ENCODE data around the gene SPOP.
"Not testable (repeated sequence)": the region's sequence is repeated elsewhere in the genome, so short reads cannot be mapped to it uniquely, and the experiment has no call there.

Gene SPOP

GRCh38 chr17:49572226-49572625, 105.7 kb downstream of the SPOP start:
- DNase-seq (ENCODE audit: low read depth): no peak

- no peak for DNase-seq (ENCODE audit: low read depth)
Observed at GRCh38 chr17:49571764-49572163, 106.1 kb downstream of the SPOP start.

DNA sequence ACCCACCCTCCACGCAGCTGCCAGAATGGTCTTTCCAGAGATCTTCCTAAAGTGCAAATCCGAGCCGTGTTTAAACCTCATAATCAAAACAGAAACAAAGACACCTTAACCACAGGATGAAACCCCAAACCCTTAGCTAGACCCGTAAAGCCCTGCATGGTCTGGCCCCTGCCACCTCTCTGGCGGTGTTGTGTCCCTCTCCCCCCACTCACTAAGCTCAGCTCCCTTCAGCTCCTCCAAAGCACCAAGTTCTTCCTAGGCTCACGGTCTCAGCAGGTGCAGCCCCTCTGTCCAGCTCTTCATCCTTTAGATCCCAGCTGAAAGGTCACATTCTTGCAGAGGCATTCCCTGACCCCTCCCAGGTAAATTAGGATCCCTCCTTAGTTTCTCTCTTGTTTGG, 106.6 kb downstream of the SPOP start:
- DNase-seq (ENCODE audit: low read depth): no peak

GRCh38 chr17:49570540-49571242, 107.2 kb downstream of the SPOP start:
- DNase-seq (ENCODE audit: low read depth): no peak

GRCh38 chr17:49568695-49569047, 109.2 kb downstream of the SPOP start:
- not testable (repeated sequence) for DNase-seq (ENCODE audit: low read depth)

DNA sequence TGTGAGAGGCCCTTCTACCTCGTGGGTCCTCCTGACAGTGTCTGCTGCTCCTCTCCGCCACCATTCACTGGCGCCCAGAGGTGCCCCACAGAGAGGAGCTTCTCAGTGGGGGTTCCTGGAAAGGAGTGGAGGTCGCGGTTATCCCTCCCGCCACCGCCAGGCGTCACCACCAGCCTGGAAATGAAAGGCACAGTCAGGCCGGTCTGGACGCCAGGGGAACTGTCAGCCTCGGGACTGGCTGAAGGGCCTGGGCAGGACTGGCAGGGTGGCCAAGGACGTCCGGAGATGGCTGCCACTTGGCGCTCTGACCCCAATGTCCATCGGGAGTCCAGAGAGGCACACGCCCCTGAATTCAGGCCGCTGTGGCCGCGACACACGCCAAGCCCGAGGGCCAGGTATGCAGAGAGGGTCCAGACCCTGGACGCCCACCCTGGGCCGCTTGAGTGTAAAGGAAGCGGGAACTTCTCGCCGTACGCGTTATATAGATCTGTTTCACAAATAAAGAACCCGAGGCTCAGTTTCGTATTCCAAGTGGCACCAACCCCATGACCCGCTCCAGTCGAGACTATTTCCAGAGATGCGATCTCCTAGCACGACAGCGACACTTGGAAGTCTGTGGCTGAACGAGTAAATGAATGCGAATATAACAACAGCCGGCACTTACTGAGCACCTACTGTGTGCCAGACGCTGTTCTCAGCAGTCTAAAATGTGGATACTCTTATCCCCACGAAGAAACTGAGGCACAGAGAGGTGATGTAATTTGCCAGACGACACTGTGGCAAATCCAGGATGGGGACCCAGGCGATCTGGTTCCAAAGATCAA, 109.8 kb downstream of the SPOP start:
- peak; percentile 82 for DNase-seq (ENCODE audit: low read depth)

DNA sequence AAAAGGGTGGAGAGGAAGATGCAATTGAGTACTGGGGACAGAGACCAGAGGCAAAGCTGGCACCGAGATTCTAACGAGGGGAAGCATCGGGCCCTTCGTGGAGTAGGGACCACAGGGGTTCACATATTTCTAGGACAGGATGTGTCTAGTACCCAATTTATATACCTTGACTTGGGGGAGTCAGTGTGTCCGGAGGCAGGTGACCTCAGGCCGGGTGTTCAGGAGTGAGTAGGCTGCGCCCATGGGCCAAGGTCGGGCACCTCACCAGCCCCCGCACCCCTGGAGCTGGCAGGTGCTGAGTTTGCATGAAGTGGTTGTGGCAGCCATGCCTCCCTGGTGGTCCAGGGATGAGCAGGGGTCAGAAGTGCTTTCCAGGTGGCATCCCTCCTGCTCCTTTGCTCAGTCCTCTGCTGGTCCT, 110.8 kb downstream of the SPOP start:
- DNase-seq (ENCODE audit: low read depth): no peak

- DNase-seq (ENCODE audit: low read depth): no peak
Observed at GRCh38 chr17:49566668-49567071, 111.2 kb downstream of the SPOP start.

- no peak for DNase-seq (ENCODE audit: low read depth)
Observed at GRCh38 chr17:49565948-49566491, 111.9 kb downstream of the SPOP start.

DNA sequence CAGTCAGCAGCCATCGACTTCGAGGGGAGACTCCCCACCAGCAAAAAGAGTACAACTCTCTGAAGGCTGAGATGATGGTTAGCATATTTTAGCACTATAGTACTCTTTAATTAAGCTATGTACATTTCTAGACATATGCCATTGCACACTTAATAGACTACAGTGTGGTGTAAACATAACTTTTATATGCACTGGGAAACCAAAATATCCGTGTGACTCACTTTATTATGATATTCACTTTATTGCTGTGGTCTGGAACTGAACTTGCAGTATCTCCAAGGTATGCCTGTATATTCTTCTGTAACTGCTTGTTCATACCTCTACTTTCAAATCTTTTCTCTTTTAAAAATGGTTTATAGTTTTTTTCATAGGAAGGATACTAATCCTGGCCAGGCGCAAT, 113.3 kb downstream of the SPOP start:
- DNase-seq (ENCODE audit: low read depth): no peak

DNA sequence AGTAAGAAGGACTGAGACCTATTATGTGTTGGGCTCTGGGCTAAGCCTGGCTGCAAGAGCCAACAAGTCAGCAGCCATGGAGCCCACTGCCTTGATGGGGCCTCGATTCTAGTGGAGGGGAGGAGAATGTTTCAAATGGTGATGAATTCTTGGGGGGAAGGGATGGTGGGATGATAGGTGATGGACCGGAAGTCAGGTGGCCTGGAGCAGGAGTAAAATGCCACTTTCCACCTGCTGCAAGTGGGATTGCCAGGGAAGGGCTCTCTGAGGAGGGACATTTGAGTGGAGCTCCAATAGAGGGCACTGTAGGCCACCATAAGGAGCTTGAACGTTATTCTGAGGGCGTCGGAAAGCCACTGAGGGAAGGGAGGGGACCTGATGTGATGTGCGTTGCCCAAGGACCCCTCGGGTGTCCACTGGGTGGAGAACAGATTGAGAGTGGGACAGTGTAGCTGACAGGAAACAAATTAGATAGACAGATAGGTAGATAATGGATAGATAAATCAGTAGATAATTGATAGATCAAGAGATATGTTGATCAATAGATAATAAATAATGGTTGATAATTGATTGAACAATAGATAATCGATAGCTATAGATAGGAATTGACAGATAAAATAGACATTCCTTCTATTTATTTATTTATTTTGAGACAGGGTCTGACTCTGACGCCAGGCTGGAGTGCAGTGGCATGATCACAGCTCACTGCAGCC, 120.4 kb downstream of the SPOP start:
- DNase-seq (ENCODE audit: low read depth): no peak

- peak; percentile 75 for DNase-seq (ENCODE audit: low read depth)
Observed at GRCh38 chr17:49556223-49556943, 121.5 kb downstream of the SPOP start.

GRCh38 chr17:49555495-49556222, 122.2 kb downstream of the SPOP start:
- DNase-seq (ENCODE audit: low read depth): no peak

DNA sequence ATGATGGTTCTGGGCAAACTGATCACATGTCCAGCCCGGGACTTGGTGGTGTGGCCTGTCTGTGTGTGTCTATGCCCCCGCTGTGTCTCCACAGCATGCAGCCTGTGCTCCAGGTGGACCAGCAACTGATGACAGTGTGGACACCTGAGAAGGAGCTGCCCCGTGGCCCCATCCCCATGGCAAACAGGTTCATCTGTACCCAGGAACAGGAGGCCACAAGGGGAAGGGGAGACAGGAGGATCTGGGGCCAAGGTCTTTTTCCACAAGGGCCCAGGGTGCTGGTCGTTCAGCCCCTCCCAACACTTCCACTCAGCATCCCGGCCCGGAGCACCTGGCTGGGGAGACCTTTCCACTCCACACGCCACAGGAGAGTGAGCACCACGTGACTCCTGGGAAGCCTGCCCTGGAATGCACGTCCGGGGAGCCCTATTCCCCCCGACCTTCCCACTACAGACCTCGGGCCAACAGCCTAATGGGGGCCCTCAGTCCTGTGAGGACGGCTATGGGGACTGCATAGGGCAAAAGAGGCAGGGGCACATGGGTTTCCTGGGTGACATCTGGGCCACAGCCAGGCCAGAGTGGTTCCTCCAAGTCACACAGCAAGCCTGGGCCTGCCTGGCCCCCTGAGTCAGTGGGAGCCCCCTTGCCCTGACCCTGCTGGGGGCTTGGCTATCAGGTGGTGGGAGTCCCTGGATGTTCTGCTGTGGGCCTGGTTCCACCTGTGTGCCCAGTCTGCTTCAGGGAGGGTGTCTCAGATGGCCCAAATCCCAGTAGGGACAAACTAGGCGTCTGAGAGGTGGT, 123.0 kb downstream of the SPOP start:
- DNase-seq (ENCODE audit: low read depth): no peak

DNA sequence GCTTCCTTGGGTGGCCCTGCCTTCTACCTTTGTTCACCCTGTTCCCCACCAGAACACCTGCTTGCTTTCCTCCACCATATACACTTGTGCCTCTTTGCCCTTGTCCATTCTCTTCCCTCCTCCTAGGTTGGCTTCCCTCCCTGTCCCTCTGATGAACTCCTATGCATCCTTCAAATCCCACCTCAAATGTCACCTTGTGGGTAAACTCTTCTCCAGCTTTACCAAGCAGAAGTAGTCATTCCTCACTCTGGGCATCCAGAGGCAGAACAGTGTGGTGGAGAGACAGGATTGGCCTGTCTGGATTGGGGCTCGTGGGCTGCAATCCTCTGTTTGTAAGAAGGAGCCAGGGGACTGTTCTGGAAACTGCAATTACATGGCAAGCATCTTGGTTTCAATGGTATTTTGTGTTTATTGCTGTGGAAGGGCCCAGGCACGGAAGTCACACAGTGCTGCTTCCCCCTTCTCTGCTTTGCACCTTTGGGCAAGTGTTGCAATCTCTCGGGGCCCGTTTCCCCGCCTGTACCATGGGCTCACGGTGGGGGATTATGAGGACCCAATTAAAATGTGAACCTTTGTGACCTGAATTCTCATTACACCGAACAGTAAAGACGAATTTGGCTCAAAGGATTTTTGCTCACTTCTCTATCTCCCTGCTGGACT, 124.1 kb downstream of the SPOP start:
- DNase-seq (ENCODE audit: low read depth): no peak

DNA sequence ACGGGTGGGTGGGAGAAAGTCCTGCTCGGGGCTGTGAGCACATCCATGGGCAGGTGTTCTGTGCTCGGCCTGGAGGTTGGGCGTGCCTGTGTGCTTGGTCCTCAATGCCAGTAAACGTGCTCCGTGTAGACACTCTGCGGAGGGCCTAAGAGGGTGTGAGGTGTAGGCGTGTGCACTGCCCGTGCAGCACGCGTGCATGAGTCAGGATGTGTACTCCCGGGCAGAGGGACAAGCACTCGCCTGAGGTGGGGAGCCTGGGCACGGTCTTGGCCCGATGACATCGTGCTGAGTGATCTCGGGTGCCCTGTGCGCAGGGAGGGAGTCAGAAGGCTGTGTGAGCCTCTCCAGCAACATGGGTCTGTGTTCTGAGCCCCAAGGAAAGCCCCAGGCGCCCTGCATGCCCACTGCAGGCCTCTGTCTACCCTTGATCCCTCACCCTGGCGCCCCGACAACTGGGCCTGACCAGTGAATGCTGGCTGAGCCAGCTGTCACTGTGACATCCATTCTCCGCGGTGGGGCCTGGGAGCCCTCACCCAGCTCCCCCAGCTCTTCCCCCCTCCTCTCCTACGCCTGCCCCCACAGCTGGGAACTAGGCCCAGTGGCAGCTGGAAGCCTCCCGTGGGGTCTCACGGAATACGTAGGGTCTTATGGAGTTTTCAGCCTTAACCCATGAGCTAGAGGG, 125.7 kb downstream of the SPOP start:
- DNase-seq (ENCODE audit: low read depth): no peak

- no peak for DNase-seq (ENCODE audit: low read depth)
Observed at GRCh38 chr17:49551221-49552069, 126.5 kb downstream of the SPOP start.

DNA sequence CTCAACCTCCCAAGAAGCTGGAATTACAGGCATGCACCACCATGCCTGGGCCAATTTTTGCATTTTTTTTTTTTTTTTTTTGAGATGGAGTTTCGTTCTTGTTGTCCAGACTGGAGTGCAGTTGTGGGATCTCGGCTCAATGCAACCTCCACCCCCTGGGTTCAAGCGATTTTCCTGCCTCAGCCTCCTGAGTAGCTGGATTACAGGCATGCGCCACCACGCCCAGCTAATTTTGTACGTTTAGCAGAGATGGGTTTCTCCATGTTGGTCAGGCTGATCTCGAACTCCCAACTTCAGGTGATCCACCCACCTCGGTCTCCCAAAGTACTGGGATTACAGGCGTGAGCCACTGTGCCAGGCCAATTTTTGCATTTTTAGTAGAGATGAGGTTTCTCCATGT, 127.1 kb downstream of the SPOP start:
- DNase-seq (ENCODE audit: low read depth): not testable (repeated sequence)

All from stimulated activated CD8-positive, alpha-beta memory T cell treated with anti-CD3 and anti-CD28 coated beads, Interleukin-4, amount 100 ng/mL, for 24 hours (primary cell).